ENCODE data around the gene CCT5.
"Not testable (repeated sequence)": the region's sequence is repeated elsewhere in the genome, so short reads cannot be mapped to it uniquely, and the experiment has no call there.

The CCT5 gene

GRCh38 chr5:10304932-10305331 is 54.9 kb downstream of the CCT5 start:
- DNase-seq, result no peak

GRCh38 chr5:10306114-10306513 is 56.0 kb downstream of the CCT5 start:
- DNase-seq, result no peak

GRCh38 chr5:10306806-10307205 is 56.7 kb downstream of the CCT5 start:
- DNase-seq, result no peak

- DNase-seq, result peak; percentile 16
These were observed 57.4 kb downstream of the CCT5 start, which contains the start of gene CMBL for GRCh38 chr5:10307206-10308148. Gene CMBL, minus strand, starts transcription at chr5:10307902. Its CDS starts 17,140 bp downstream, at chr5:10290762.

- DNase-seq, result no peak
These were observed 58.8 kb downstream of the CCT5 start for GRCh38 chr5:10308844-10309243.

- no peak for DNase-seq
These were observed 60.1 kb downstream of the CCT5 start for GRCh38 chr5:10310066-10310779.

GRCh38 chr5:10310835-10311570 is 60.9 kb downstream of the CCT5 start:
- not testable (repeated sequence) for DNase-seq

- no peak for DNase-seq
These were observed 61.7 kb downstream of the CCT5 start for GRCh38 chr5:10311595-10312425.

GRCh38 chr5:10315201-10315600 is 65.1 kb downstream of the CCT5 start:
- no peak for DNase-seq
